OCI-LY3 (cell line): ENCODE measurements around the gene ERP27.

Experiments used
- CTCF ChIP-seq: fragments of 200-600, 300-600 bp; sonication (generic); IDR thresholded peaks from 2 replicates; pipeline ENCODE4 v1.5.1; 2014; ENCODE audit warnings: antibody characterized with exemption, low read length, low read depth
- EZH2phosphoT487 ChIP-seq: fragments of 200-600 bp; shearing (Covaris generic); IDR thresholded peaks from 2 replicates; pipeline ENCODE4 v1.6.1; 2018; ENCODE audit warnings: antibody characterized with exemption, mixed run types, low read depth

GRCh38 chr12:14950982-14951746, 12.8 kb upstream of the ERP27 start:
- TF ChIP-seq CTCF (no peak), EZH2phosphoT487 (no peak)
